NCI-H187 (cell line): ENCODE measurements around the gene SLC47A2.

ENCODE experiments used
- DNase-seq, 2 experiments: peaks; one replicate each; lab custom pipeline; 2025; lab: John Stamatoyannopoulos, UW

SLC47A2 gene

DNA sequence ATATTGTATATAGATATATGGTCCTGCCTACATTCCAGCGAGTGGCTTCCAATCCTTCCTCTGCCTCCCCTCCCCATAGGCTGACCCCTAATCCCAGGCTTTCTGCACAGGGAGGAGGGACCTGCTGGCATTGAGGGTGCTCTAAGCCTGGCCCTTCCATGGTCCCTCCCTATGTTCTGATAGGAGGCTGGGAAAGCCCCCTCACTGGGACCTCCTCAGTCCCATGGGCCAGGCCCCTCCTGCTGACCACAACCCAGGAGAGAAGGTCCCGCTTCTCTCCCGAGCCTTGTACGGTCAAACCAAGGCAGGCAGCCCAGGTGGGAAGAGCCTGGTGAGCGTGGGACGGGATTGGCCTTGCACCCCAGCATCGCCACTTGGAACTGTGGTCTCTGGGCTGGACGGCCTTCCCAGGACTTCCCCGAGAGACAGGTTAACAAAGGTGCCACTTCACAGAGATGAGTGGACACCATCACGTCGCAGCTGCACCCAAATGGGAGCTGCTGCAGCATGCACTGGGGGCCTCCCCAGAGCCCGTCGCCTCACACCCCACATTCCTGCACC is 30.9 kb upstream of the SLC47A2 start:
- DNase-seq = no peak

DNA sequence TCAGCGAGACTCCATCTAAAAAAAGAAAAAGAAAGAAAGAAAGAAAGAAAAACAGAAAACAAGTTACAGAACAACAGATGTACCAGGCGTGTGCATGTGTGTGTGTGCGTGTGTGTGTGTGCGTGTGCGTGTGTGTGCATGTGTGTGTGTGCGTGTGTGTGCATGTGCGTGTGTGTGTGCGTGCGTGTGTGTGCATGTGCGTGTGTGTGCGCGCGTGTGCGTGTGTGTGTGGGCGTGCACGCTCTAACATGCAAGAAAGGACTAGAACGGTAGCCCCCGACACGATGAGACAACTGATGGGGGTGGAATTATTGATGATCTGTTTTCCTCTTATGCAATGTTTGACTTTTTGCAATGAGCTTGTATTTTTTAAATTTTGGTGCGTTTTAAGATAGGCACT is 30.1 kb upstream of the SLC47A2 start:
- DNase-seq = no peak

DNA sequence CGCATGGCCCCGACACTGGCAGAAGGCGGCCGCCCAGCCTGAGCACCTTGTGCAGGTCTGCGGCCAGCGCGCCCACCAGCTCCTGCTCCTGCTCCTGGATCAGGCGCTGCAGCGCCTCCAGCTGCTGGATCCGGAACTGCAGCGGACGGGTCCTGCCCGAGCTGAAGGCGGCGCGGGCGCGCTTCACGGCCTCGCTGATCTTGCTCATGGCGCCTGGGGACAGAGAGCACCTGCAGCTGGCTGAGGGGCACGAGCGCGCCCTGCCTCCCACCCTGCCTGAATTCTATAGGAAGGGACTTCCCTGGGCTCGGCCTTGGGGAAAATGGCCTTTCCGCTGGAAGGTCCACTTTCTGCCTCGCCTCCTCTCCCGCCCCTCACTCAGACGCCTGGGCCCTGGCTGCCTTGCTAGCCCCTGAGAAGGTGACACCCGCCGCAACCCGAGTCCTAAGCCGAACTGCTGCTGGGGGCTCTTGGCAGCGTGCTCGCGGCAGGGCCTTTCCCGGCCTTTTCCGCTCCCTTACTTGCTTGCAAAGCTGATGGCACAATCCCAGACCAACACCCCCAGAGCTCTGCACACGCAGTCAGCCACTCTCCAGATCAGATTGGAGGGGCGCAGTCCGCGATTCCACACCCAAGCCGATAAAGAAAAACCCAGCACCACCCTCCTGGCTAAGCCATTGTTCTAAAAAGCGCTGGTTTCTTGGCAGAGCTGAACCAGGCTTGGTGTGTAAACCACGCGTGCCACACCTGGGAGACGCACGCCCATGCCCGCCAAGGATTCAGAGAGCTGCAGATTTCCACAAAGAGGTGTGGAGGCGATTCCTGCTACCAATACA is 28.8 kb upstream of the SLC47A2 start:
- DNase-seq = peak; percentile 7 to 13

DNA sequence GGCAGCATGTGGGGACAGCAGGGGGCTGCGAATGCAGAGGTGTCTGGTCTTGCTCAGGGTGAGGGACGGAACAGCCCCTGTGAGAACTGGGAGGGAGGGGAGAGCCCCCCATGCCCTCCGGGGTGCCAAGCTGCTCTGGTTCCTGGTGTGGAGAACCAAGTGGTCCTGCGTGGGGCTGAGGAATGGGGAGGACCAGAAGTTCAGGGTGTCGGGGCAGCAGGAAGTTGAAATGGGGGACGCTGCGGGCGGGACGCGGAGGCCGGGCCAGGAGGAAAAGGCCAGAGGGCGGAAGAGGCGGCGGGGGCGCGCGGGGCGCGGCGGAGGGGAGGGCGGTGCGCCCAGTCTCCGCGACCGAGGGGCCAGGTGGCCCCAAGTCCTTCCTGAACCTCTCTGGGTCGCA is 28.1 kb upstream of the SLC47A2 start:
- no peak for DNase-seq

DNA sequence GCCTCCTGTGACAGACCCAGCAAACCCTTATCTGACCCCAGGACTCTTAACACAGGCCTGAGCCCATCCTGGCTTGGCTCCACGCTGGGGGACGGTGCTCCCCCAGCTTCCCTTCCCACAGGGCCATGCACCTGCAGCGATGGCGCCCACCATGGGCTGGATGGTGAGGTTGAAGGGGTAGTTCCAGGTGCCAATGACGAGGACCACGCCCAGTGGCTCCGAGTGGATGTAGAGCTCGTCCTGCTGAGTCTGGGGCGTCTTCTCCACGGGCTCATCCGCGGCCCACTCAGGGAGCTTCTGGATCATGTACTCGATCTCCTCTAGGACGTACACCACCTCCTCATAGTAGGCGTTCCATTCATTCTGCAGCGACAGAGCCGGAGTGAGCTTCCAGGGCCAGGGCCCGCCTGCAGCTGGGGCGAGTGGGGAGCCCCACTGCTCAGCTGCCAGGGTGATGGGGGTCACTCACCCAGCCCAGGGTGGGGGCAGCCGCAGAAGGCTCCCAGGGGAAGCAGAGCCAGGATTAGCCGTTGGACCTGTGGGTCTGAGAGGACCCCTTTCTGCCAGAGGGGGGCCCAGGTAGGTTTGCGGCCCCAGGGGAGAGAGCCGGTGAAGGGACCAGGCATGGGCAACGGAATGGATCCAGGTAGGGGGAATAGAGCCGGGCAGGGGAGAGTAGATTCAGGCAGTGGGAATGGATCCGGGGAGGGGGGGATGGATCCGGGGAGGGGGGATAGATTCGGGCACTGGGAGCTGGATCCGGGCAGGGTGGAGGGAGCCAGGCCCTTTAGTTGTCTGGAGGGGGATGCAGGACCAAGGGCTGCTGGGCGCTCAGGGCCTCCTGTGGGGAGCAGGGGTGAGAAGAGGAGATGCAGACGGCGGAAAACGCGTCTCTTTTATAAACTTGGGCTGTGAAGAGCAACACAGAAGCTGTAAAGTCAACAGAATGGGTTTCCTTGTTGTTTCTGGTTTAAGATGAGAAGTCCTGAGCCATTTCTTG is 27.0 kb upstream of the SLC47A2 start:
- DNase-seq = no peak

DNA sequence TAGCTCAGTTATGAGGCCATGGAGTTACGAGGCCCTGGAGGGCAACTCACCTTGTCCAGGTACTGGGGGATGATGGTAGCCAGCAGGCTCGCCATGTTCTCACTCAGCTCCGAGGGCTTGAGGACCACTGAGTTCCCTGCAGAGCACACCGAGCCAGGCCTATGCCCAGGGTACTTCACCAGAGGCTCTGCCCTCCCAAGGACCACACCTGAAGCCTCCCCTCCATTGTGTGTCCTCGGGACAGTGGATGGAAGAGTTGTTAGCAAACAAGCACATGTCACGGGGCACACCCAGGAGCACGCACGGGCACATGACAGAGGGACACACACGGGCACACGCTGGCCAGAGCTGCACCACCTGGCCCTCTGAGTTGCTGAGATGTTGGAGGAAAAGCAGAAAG is 26.1 kb upstream of the SLC47A2 start:
- no peak for DNase-seq

DNA sequence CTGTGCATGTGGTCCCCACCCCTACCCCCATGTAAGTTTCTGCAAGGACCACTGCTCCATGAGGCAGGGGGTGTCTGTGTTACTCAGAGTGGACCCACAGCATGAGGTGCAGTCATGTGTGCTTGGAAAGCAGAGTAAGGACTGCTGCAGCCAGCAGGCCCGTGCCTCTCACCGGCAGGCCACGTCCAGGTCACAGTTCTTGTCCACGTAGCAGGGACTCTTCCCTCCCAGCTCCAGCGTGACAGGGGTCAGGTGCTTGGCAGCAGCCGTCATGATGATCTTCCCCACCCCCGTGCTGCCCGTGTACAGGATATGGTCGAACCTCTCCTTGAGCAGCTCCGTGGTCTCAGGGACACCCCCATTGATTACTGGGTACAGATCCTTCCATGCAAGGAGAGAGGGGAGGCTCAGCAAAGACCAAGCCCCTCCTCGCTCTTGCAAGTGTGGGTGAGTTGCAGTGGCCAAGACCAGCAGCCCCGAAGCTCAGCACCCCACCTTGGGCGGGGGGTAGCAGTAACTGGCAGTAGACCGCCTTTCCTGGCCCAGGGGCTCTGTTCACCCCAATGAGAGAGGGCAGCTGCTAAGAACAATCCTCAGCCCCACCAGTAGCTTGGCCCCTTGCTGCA is 25.6 kb upstream of the SLC47A2 start:
- DNase-seq = no peak

DNA sequence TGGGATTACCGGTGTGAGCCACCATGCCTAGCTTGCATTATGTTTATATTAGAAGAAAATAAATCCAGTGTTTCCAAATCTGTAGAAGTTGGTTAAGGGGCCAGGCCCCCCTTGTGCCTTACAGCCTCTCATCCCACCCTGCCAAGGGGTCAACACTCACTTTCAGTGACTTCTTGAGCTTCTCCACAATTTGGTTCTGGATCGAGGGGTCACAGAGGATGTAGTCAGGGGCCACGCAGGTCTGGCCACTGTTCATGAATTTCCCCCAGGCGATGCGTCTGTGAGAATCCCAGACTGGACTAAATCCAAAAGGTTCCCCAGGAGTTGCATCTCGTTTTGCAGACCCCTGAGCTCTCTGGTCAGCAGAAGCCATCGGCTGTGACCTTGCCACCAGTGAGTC is 24.5 kb upstream of the SLC47A2 start:
- no peak for DNase-seq

DNA sequence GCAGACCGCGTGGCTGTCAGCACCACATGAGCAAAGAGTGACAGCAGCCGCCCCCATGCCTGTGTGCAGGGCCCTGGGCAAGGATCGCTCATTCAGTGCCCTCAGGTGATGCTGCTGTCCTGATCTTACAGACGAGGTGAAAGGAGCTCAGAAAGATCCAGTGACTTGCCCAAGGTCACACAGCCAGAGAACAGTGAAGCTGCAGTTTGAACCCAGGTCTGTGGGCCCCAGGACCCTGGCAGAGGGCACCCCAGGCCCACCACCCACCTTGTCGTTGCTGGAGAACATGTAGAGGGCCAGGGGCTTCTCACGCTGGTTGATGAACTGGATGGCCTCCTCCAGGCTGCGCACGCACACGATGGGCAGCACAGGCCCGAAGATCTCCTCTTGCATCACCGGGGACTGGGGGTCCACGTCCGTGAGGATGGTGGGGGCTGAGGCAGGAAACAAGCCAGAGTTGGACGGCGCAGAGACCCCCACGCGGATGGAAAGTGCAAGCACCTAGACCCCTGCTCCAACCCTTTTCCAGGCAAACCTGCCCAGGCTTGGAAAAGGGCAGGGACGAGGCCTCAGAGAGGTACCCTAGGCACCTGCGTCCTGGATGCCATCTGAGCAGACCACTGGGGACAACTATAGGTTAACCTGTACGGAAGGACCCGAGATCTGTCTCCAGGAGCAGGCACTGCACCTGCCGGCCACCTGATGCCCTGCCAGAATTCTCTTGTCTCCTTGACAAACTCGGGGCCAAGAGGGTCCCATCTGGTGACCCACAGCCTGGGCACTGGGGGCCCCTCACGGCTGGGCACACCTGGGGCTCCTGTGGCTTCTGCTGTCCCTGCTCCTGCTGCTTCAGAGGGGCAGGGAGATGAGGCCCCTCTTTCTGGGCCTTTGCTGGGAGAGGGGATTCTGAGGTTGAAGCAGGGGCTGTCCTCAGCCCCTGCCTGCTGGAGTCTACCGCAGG is 23.1 kb upstream of the SLC47A2 start:
- DNase-seq = no peak

DNA sequence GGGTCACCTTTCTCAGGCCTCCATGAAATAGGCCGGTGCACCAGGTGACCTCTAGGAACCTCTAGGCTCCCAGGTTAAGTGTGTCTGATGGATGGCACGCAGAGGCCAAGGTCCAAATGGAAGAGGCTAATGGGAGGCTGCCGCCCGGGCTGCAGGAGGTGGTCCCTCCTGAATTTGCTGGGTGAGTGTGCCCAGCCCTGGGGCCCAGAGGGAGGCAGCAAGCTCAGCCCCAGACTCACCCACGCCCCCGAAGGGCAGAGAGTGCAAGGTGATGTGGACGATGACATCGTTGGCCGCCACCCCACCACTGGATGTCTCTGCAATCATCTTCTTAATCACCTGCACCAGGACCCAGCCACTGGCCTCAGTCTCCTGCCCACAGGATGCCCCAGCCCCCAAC is 22.4 kb upstream of the SLC47A2 start:
- no peak for DNase-seq

DNA sequence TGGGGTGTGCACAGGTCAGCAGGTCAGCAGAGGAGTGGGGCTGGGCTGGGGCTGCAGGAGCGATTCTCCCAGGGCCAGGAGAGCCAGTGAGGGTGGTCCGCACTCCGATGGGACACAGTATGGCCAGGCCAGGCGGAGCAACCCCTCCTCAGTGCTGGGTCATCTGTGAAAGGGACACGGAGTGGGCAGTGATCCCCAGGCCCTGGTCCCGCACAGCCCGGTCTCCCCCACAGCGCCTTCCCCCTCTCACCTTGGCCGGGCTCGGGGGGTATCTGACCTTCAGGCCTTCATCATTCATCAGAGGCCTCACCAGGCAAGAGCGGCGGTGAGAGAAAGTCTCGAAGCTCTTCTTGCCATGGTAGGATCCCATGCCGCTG is 21.7 kb upstream of the SLC47A2 start:
- DNase-seq = no peak

DNA sequence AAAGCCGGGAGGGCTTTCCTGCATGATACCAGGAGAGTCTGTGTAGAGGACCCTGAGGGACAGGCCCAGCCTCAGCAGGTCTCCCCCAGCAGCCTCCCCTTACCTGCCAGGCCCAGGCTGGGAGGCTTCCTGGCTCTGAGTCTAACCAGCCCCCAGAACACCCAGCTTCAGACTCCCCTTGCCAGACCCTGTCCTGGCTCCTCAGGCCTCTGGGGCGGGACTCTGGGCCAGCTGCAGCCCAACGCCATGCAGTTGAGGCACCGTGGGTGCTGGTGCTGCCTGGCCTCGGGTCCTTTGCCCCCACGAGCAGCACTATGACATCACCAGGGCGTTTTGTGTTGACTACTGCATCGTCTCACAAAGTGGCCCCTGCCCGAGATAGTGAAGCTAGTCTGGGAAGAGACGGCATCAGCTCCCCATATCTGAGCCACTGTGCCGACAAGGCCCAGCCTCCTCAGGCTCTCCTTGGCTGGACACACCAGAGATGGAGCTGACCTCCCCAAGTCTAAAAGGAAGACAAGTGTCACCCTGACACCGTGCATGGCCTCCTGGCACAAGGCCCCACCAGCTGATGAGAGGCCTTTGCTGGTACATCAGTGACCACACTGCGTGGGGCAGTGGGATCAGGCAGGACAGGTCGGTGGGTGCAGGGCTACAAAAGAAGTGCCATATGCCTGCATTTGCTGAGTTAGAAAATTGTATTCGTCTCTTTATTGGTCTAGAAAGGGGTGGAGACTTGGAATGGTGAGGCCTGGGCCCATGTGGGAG is 21.1 kb upstream of the SLC47A2 start:
- DNase-seq = no peak

DNA sequence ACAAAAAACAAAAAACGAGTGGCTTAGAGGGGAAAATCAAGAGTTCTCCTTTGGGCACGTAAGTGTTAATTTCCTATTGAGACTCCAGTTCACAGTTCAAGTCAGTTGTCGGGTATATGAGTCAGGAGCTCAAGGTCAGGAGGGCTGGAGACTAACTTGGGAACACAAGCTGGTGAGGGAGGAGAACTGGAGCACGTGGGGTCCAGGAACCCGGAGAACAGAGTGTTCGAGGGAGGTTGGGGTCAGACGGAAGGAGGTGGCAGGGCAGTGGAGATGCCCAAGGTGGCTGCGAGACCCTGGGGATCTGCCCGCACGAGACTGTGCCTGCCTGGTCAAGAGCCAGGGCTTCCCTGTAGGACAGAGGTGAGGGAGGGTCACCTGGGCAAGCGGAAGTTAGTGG is 19.7 kb upstream of the SLC47A2 start:
- DNase-seq = no peak

DNA sequence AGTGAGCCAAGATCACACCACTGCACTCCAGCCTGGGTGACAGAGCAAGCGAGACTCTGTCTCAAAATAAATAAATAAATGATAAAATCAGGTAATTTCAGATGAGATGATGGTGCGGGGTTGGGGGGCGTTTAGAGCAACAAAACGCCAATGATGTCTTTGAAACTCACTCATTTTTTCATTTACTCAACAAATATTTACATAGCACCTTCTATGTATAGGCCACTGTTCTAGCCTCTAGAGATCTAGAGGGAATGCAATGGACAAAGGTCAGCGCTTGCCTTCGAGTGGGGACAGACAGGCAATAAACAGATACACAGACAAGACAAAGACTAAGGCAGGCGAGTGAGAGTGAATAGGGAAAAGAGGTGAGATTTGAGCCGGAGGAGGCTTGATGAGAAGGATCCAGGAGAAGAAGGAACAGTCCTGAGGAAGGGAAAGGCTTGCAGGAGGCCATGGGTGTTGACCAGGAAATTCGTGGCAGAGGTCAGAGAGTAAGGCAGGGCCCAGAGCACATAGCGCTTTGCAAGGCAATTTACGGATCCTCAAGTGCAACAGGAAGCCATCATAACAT is 17.7 kb upstream of the SLC47A2 start:
- no peak for DNase-seq

DNA sequence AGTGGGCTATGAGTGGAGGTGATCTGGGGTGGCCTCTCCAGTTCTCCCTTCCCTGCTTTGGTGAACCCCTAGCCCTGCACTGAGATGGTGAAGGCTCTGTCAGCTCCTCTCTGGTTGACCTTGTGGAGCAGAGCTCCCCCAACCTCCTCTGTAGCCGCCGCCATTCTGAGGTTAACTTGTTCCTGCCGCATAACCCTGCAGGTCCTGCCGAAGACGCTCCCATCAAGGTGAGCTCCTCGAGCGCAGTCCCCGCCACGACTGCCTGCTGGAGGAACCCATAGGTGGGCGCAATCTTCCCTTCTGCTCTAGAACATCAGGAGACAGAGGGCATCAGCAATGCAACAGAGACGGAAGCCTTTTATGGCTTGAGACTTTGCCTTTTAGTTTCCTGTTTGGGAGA is 15.2 kb upstream of the SLC47A2 start:
- DNase-seq = no peak

DNA sequence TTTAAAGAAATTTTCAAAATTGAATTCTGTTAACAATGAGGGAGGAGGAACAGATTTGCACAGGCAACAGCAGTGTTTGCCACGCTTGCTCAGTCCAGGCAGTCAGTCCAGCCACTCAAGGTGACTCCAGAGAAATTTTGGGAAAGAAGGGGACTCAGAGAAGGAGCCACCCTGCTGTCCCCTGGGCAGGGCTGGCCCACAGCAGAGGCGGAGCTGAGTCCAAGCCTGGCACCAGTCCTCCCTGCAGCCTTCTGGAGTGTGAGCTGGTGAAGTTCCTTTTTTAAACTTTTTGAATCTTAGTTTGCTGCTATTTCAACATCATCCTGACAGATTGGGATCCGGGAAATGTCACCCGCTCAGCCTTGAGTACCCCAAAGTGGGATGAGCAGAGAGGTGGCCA is 14.5 kb upstream of the SLC47A2 start:
- DNase-seq = no peak

DNA sequence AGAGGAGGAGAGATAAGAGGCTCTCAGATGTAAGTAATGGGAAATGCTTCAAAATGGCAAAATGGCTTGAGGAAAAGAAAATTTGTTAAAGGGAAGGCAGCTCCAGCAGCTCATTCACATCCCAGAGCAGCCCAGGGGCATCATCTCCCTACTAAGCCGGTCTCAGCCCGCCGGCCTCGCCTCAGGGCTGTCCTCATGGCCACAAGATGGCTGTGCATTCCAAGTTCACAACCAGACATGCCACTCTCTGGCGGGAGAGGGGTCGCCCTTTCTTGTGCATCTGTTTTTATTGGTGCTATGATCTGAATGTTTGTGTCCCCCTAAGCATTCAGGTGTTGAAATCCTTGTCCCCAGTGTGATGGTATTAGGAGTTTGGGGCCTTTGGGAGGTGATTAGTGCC is 13.5 kb upstream of the SLC47A2 start:
- DNase-seq = no peak

DNA sequence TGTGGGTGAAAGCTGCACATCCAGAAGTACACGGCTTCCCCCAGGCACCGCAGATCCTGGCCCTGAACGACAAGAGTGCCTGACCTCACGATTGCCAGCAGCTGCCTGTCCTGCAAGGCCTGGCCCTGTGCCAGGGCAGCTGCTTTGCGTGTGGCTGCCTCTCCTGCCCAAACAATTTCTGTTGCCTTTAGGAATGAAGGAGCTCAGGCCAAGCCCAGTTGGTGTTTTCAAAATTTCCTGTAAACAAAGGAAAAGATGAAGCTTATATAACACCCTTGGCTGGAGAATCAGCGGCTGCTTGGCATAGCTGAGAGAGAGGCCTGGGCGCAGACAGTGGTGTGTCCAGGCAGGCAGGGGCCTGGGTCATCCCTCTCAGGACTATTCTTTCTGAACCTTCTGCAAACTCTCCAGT is 11.7 kb upstream of the SLC47A2 start:
- DNase-seq = peak in 1 of 2 experiments; percentile 42

DNA sequence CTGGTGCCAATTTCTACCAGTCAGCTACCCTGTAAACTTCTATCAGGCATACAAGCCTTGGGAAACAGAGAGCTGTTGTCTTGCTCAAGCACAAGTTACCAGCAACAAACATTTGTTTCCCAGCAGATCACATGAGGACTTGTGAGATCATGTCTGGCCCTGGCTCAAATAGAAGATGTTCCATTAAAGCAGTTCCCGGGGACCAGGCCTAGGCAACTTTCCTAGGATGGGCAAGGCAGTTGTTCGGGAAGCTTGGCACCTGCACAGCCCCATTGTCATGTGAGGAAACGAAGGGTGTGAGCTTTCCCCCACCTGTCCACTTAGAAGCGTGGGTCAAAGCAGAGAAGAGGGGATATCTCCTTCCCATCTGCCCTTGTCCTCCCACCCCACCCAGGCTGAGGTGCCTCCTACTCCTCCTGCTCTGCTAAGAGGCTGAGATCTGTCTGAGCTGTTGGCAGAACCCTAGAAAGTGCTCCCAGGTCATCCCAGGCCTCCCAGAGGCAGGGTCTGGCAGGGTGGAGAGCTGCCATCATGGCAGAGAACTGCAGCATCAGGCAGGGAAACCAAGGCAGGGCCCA is 11.2 kb upstream of the SLC47A2 start:
- no peak for DNase-seq
